GM21390 (cell line): ENCODE results near the gene BNC2.

Experiments used
- ATAC-seq: cut with Tn5 transposase; IDR thresholded peaks from one replicate; pipeline ENCODE4 v1.9.1; 2021; ENCODE audit not compliant: unreplicated experiment

BNC2 gene

DNA sequence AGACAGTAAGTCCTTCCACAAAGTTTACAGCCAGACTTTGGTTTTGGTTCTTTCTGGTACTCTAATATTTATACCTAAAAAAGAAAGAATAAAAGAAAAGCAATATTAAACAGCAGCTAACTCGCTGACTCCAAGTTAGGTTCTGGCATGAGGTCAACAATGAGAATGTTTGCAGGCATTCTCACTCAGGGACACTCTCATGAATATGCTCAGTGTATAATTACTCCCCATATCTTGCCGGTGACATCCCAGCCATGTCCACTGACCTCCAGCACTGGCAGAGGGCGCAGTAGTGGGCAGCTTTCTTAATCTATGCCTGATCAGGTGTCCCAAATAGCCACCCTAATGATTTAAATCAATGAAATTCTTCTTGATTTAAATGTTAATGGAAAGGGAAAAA is 151.5 kb downstream of the BNC2 start:
- ATAC-seq, result no peak

DNA sequence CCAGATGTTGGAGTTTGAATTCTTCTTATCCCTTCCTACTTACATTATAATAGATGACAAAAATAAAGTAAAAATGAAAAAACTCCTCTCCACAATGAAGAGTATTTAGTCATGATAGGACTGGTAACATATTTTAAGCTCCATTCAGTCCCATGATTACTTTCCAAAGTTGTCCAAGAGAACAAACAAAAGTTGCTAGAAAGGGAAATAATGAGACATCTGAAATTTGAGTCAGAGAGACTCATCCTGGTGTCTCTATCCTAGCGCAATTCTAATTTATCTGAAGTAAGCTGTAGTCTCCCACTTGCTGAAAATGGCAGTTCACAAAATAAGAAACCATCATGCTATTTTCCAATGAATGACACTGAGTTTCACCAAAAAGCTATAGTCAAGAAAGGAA is 152.2 kb downstream of the BNC2 start:
- ATAC-seq, result no peak

DNA sequence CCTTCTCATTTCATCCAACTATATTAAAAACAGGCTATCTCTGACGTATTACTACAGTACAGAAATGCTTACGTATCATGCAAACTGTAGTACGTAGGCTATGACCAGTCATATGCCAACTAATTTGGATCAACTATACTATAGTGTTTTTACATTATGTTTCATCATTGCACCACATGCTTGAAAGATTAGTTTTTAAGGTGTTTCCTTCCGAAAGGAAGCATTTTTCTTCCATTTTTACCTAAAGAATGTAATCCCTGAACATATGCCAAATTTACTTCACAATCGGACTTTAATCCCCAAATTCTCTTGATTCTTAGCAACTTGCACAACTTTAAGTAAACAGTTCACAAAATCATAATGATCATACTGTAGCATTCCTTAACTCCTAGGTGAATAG is 153.9 kb downstream of the BNC2 start:
- ATAC-seq, result no peak

- ATAC-seq, result no peak
These were observed 155.1 kb downstream of the BNC2 start for GRCh38 chr9:16715404-16715803.

DNA sequence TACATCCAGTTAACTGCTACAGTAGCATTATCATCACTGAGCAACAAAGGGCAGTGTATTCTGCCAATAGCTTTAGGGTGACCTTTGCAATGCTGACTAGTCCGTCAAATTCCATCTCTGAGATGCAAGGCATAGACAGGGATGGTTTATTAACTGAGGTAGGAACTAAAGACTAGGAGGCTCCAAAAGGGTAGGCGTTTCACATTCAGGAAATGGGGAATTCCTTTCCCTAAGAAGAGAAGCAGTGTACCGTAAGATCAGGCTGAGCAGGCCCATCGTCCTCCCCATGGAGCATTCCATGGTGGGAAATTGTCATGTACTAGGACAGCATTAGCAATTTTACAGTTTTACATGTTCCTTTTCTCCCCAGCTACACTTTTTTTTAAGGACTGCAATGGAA is 157.7 kb downstream of the BNC2 start:
- ATAC-seq, result no peak

DNA sequence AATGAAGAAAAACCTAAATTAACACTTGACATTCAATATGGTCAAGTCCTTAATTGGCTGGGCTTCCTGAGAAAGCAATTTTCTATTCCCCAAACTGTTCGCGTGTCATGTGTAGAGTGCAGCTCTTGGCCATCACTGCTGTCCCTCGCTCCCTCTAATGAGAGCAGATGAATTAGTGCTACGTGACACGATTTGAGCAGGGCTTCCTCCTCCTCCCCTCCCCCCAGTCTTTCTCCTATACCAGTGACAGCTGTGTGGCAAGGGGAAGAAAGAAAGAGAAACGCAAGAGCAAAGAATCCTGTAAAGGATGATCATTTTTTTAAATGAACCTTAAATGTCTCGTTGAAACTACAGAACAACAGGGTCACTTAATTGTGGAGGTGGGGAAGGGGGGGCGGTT is 159.6 kb downstream of the BNC2 start:
- no peak for ATAC-seq

DNA sequence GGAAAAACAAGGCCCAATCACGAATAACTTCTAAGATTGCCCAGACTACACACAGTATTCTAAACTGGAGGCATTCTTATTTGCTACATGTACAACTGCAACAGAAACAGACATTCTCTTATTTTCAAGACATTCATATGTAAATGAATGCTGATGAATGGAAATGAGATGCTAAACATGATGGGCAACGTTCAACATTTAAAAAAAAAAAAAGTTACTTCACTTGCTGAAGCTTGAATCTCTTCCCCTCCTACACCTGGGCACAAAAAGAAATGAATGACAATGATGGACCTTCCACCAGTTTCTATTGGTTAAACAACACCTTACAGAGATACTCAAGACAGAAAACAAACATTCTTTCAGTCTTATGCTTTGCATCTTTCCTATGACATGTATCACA is 160.5 kb downstream of the BNC2 start:
- no peak for ATAC-seq

DNA sequence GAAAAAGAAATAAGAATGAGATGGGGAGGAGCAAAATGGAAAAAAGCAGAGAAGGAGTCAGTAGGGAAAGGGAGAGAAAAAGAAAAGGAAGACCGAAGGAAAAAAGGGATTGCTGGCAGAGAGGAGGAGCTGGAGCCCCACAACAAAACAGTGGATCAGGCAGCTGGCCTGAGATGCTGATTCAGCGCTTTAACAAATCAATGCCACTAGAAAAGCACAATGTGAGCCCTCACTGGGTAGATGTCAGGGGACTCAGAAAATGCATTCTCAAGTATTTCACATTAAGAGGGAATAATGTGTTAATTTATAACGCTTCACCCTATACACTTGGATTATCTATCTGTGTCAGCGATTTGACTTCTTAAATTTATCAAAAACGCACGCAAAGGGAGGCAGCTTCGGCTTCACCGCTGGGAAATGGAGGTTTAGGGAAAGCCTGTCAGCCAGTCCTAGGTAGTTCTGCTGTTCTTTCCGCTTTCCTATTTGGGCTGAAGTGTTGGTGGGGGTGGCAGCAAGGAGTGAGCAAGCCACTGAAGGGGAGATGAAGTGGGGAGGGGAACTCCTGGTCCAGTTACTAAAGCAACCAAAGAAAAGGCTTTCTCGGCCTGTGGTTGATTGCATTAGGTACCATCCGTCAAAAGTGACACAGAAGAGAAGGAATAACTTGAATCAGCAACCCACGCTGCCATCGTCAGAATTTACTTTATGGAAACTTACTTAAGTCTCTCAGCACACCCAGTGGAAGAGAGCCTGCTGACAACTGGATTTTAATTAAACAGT is 161.6 kb downstream of the BNC2 start:
- no peak for ATAC-seq

GRCh38 chr9:16705111-16705604 is 165.3 kb downstream of the BNC2 start:
- ATAC-seq, result no peak

- no peak for ATAC-seq
These were observed 166.1 kb downstream of the BNC2 start for GRCh38 chr9:16704116-16705110.

DNA sequence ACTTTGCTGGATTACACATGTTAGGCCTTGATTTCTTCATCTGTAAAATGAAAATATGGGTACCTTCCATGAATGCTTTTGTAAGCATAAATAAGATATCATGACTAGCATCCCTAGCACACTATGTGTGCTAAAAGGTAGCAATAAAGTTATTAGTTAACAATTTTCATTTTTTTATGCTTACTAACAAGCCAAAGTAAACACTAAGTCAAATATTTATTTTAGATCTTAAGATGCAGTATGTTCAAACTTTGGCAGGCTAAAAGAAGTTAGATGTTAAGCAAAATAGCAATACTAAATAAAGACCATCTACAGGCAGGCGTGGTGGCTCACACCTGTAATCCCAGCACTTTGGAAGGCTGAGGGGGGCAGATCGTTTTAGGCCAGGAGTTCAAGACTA is 169.1 kb downstream of the BNC2 start:
- no peak for ATAC-seq

DNA sequence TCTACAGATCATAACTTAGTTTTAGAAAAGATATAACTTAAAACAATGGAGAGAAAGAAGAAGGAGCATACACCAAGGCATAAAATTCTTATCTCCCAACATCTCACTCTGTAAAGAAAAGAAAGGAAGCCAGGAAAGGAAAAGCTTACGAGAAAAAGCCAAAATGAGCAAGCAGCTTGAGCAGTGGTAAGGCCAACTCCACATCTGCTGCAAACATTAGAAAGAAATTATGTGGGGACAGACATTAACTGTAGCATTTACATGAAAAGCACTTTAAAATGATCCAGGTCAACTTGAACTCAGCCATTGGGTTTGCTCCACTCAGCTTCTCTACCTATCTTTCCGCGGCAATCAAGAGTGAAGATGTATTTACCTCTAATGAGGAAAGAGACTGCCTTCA is 176.9 kb downstream of the BNC2 start:
- ATAC-seq, result no peak

GRCh38 chr9:16690628-16691027 is 179.8 kb downstream of the BNC2 start:
- ATAC-seq, result no peak

DNA sequence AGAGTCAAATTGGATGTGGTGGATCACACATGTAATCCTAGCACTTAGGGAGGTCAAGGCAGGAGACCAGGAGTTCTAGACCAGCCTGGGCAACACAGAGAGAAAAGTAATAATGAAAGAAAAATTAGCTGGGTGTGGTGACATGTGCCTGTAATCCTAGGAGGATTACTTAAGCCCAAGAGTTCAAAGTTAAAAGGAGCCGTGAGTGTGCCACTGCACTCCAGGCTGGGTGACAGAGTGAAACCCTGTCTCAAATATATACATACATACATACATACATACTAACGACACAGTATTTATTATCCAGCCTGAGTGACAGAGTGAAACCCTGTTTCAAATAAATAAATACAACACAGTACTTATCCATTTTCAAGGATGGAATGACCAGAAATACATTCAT is 180.3 kb downstream of the BNC2 start:
- no peak for ATAC-seq

- no peak for ATAC-seq
These were observed 181.0 kb downstream of the BNC2 start for GRCh38 chr9:16689351-16689938.

GRCh38 chr9:16688814-16689213 is 181.7 kb downstream of the BNC2 start:
- no peak for ATAC-seq

GRCh38 chr9:16687678-16688369 is 182.6 kb downstream of the BNC2 start:
- no peak for ATAC-seq

- ATAC-seq, result no peak
These were observed 187.1 kb downstream of the BNC2 start for GRCh38 chr9:16683326-16683725.

GRCh38 chr9:16682273-16682672 is 188.2 kb downstream of the BNC2 start:
- no peak for ATAC-seq

DNA sequence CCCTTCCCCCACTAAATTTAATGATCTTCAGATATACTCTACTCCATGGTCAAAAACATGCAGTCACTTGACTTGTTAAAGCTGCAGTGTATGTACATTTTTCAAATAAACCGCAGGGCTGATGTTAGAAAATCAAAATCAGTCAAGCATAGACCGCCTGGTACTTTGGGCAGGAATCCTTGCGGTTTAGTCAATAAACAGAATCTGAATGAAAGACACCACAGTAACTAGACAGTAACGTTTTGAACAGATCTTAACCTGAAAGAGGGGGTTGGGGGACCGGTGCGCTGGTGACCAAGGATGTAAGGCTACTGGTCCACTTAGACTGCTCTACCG is 188.8 kb downstream of the BNC2 start:
- no peak for ATAC-seq
